Body of pancreas (tissue), 4 donors: Measurements from ENCODE around the gene C4orf36.

ENCODE experiments used
- POLR2A ChIP-seq, 3 donors: fragments of 450-650 bp; IDR thresholded peaks; one replicate each; pipeline ENCODE4 v1.6.1; 2016; ENCODE audit warnings: antibody characterized with exemption in 3 of 3, mild to moderate bottlenecking in 2 of 3
- TF ChIP-seq, protein P1 (sequence below), 7 experiments: fragments of 450-650 bp in 4 of 7; fragments of 200-600 bp in 3 of 7; sonication (generic) in 3 of 7; IDR thresholded peaks; one replicate each; pipeline ENCODE4 v1.5.1; 2016 to 2019; ENCODE audit warnings: antibody characterized with exemption in 7 of 7

DNA sequence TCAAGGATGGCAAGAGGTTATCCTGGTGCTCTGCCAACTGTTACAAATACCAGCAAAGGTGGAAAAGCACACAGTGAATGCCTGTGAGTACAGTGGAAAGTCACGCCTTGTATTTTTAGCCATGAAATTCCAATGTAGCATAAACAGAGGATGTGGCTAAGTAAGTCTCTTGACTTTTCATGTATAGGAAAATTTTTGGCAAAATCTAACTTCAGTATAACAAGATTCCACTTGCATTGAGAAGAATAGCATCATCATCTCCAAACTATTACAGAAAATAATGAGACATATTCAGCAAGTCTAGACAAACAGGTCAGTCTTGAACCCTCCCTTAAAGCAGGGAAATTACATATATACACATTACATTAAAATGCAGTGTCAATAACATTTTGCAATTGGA lies 50.9 kb downstream of the C4orf36 start:
- no peak for TF ChIP-seq POLR2A (IDR thresholded peaks at IDR 0.05)
- TF ChIP-seq, protein P1, sequence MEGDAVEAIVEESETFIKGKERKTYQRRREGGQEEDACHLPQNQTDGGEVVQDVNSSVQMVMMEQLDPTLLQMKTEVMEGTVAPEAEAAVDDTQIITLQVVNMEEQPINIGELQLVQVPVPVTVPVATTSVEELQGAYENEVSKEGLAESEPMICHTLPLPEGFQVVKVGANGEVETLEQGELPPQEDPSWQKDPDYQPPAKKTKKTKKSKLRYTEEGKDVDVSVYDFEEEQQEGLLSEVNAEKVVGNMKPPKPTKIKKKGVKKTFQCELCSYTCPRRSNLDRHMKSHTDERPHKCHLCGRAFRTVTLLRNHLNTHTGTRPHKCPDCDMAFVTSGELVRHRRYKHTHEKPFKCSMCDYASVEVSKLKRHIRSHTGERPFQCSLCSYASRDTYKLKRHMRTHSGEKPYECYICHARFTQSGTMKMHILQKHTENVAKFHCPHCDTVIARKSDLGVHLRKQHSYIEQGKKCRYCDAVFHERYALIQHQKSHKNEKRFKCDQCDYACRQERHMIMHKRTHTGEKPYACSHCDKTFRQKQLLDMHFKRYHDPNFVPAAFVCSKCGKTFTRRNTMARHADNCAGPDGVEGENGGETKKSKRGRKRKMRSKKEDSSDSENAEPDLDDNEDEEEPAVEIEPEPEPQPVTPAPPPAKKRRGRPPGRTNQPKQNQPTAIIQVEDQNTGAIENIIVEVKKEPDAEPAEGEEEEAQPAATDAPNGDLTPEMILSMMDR (IDR thresholded peaks at IDR 0.05): no peak
